AG10803 (cell line): ENCODE measurements around the gene RIMBP2.

ENCODE experiments used
- DNase-seq: peaks from one replicate; pipeline ENCODE4 v3.0.0; 2010; ENCODE audit warnings: low read depth
- H3K4me3 ChIP-seq: 2 replicates; pipeline ENCODE4 v1.5.1; 2011; ENCODE audit warnings: mild to moderate bottlenecking, low read length, control low read depth
- CTCF ChIP-seq: conservative IDR thresholded peaks from 2 replicates; pipeline ENCODE4 v1.5.1; 2011; ENCODE audit warnings: mild to moderate bottlenecking, low read length, control low read depth, inconsistent platforms

Gene RIMBP2

GRCh38 chr12:130669205-130669557 lies 46.9 kb downstream of the RIMBP2 start:
- no peak for DNase-seq

DNA sequence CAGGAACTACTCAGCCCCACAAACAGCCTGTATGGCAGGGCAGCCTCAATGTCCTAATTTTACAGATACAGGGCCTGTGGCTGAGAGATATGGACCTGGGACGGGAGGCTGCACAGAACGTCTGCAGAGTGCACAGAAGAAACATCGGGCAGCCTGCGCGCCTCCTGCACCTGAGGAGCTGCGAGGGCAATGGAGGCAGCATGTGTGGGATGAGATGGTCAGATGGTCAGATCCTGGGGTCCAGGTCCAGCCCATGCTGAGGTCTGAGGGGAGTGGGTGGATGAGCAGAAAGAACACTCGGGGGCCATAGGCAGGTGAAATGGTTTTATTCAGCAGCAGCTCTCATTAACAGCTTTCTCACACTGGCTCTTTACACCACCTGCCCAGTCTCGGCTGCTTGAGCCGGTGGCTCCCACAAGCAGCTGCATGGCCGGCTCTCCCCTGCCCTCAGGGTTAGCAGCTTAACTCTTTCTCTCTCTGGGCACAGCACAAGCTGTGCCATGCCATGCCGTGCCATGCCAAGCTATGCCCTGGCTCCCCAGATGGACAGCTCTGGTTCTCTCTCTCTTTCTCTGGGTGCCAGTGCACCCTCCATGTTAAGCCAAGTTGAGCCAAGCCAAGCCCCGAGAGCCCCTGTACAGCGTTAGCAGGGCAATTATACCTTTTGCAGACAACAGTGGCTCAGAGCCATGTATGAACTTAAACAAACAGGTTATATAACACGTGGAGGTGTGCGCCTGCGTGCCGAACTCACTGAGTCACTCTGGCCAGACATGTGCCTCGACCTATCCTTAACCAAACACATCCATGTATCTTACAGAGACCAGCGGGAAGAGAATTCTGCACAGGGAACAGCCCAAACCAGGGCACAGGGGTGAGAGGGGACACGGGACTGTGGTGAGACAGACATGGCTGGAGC lies 47.6 kb downstream of the RIMBP2 start:
- DNase-seq = no peak
- TF ChIP-seq CTCF = no peak
- no peak overlapping the region for H3K4me3 ChIP-seq

More at GRCh38 chr12:130669205-130669557, 46.9 kb downstream of the RIMBP2 start:
- no peak overlapping the region for H3K4me3 ChIP-seq
- no peak for TF ChIP-seq CTCF

DNA sequence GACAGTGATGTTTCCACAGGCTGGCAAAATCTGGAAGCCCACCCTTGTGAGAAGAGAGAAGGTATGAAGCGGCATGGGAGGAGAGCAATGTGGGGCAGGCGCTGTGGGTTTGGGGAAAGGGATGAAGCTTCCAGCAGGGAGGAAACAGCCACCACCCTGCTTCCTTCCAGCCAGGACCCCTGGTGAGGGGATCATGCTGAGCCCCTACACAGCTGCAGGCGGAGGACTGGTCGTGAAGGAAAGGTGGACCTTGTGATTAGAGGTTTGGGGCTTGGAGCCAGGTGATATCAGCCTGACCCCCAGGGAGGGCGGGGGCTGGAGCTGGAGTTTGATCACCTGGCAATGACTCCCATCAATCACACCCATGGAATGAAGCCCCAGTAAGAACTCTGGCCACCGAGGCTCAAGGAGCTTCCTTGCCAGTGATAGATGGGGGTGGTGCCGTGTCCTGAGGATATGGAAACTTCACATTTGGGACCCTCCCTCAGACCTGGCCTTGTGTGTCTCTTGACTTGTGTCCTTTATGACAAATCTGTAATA lies 48.6 kb downstream of the RIMBP2 start:
- no peak overlapping the region for H3K4me3 ChIP-seq
- no peak for DNase-seq
- TF ChIP-seq CTCF = no peak

GRCh38 chr12:130666645-130667044 lies 49.5 kb downstream of the RIMBP2 start:
- DNase-seq = no peak
- no peak overlapping the region for H3K4me3 ChIP-seq
- TF ChIP-seq CTCF = no peak

DNA sequence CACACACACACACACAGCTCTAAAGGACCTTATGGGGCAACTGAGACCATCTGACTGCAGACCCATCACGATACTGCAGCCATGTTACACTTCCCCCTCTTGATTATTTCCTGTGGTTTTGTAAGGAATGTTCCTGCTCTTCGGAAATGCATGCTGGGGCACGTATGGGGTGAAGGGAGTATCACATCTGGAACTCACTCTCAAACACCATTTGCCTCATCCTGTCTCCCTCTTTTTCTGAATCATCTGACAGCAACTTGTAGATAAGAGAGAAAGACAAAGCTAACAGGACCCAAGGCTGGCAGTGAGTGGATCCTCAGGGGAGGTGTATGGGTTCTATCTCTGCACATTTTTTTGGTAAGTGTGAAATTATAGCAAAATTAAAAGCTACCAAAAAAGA lies 50.3 kb downstream of the RIMBP2 start:
- TF ChIP-seq CTCF = no peak
- H3K4me3 ChIP-seq = no peak overlapping the region
- no peak for DNase-seq

- TF ChIP-seq CTCF = no peak
- no peak for DNase-seq
- no peak overlapping the region for H3K4me3 ChIP-seq
These were observed 51.3 kb downstream of the RIMBP2 start for GRCh38 chr12:130664772-130665171.

- TF ChIP-seq CTCF = no peak
- H3K4me3 ChIP-seq = no peak overlapping the region
- no peak for DNase-seq
These were observed 51.8 kb downstream of the RIMBP2 start for GRCh38 chr12:130664252-130664651.
